ENCODE measurements around the gene DHX9.

The DHX9 gene

DNA sequence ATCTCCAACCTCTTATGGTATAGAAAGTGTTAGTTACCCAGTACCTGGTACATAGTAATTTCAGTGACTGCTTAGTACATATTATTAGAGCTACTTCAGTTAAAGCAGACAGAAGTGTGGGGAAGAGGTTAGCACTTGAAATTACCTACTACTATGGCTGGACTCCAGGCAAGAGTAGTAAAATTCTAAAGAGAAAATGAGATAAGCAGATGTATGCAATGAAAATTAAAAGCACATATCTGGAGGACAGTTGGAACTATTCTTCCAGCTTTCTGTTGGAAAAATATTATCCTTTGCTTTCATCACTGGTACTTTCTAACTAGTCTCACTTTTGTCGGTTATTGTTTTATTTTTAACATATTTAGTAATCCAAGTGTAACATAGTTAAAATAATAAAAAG lies 23.7 kb downstream of the DHX9 start:
- TF ChIP-seq, protein P1, sequence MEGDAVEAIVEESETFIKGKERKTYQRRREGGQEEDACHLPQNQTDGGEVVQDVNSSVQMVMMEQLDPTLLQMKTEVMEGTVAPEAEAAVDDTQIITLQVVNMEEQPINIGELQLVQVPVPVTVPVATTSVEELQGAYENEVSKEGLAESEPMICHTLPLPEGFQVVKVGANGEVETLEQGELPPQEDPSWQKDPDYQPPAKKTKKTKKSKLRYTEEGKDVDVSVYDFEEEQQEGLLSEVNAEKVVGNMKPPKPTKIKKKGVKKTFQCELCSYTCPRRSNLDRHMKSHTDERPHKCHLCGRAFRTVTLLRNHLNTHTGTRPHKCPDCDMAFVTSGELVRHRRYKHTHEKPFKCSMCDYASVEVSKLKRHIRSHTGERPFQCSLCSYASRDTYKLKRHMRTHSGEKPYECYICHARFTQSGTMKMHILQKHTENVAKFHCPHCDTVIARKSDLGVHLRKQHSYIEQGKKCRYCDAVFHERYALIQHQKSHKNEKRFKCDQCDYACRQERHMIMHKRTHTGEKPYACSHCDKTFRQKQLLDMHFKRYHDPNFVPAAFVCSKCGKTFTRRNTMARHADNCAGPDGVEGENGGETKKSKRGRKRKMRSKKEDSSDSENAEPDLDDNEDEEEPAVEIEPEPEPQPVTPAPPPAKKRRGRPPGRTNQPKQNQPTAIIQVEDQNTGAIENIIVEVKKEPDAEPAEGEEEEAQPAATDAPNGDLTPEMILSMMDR (IDR thresholded peaks at IDR 0.05; ENCODE audit: low read depth, low read length): no peak
- no peak overlapping the region for H3K4me3 ChIP-seq (ENCODE audit: low read depth, low read length)
- in situ Hi-C loops (cut with HindIII; ENCODE audit: low sequenced_read_pairs): no loop called here
- DNase-seq (ENCODE audit: low read depth, low spot score): no peak

DNA sequence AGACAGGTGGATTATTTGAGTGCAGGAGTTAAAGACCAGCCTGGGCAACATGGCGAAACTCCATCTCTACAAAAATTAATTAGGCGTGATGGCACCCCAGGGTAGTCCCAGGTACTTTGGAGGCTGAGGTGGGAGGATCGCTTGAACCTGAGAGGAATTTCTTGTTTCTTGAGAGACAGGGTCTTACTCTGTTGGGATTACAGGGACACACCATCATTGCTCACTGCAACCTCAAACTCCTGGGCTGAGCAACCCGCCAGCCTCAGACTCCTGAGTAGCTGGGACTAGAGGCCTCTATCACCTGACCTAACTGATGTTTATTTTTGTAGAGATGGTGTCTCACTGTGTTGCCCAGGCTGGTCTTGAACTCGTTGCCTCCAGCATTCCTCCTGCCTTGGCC lies 24.8 kb downstream of the DHX9 start:
- TF ChIP-seq, protein P1 (IDR thresholded peaks at IDR 0.05; ENCODE audit: low read depth, low read length): no peak

DNA sequence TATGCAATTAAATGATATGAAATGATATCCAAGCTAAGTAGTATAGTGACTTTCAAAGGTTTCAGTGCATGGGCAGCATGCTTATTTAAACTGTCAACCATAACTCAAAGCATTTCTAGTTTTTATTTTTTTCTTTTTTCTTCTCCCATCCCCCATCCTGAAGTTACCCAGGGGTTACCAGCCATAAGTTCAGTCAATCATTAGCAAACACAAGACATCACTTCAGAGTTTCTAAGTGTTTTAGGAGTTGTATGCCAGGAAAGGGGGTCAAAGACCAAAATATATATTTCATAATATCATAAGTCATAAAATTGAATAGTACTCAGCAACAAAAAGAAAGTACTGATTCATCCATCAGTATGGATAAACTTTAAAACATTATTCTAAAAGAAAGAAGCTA lies 28.7 kb downstream of the DHX9 start:
- in situ Hi-C loops (cut with HindIII; ENCODE audit: low sequenced_read_pairs): no loop called here
- DNase-seq (ENCODE audit: low read depth, low spot score): no peak
- TF ChIP-seq, protein P1 (IDR thresholded peaks at IDR 0.05; ENCODE audit: low read depth, low read length): no peak
- H3K4me3 ChIP-seq (ENCODE audit: low read depth, low read length): no peak overlapping the region

More for the DNA sequence above, 24.8 kb downstream of the DHX9 start:
- in situ Hi-C loops (cut with HindIII; ENCODE audit: low sequenced_read_pairs): no loop called here
- DNase-seq (ENCODE audit: low read depth, low spot score): no peak
- H3K4me3 ChIP-seq (ENCODE audit: low read depth, low read length): no peak overlapping the region

DNA sequence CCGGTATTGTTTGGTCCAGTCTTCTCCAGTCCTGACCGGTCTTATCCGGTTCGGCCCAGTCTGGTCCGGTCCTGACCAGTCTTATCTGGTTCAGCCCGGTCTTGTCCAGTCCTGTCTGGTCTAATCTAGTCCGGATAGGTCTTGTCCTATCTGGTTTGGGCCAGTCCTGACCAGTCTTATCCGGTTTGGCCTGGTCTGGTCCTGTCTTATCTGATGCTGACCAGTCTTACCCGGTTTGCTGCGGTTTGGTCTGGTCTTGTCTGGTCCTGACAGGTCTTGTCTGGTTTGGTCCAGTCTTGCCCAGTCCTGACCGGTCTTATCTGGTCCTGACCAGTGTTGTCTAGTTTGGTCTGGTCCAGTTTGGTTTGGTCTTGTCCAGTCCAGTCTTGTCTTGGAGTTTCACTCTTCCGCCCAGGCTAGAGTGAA lies 30.1 kb downstream of the DHX9 start:
- DNase-seq (ENCODE audit: low read depth, low spot score): no peak
- in situ Hi-C loops (cut with HindIII; ENCODE audit: low sequenced_read_pairs): no loop called here
- TF ChIP-seq, protein P1 (IDR thresholded peaks at IDR 0.05; ENCODE audit: low read depth, low read length): no peak
- H3K4me3 ChIP-seq (ENCODE audit: low read depth, low read length): no peak overlapping the region

DNA sequence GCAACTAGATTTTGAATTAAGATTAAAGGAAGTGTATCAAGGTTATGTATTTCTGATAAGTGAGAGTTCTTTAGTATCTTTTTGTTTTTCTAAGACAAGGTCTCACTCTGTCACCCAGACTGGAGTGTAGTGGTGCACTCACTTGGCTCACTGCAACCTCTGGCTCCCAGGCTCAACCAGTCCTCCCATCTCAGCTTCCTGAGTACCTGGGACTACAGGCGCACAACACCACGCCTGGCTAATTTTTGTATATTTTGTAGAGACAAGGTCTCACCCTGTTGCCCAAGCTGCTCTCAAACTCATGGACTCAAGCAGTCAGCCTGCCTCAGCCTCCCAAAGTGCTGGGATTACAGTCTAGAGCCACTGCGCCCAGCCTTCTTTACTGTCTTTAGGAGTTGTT lies 33.7 kb downstream of the DHX9 start:
- DNase-seq (ENCODE audit: low read depth, low spot score): no peak
- no peak overlapping the region for H3K4me3 ChIP-seq (ENCODE audit: low read depth, low read length)
- in situ Hi-C loops (cut with HindIII; ENCODE audit: low sequenced_read_pairs): no loop called here
- TF ChIP-seq, protein P1 (IDR thresholded peaks at IDR 0.05; ENCODE audit: low read depth, low read length): no peak

DNA sequence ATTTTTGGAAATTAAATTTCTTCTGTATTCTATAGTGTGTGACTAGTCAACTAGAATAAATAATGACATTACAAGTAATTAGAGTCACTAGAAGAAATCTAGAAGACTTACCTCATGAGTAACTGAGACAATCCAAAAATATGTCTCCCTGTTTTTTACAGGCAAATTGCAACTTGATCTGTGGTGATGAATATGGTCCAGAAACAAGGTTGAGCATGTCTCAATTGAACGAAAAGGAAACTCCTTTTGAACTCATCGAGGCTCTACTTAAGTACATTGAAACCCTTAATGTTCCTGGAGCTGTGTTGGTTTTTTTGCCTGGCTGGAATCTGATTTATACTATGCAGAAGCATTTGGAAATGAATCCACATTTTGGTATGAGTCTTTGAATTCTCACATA lies 36.7 kb downstream of the DHX9 start:
- in situ Hi-C loops (cut with HindIII; ENCODE audit: low sequenced_read_pairs): no loop called here
- no peak for DNase-seq (ENCODE audit: low read depth, low spot score)
- TF ChIP-seq, protein P1 (IDR thresholded peaks at IDR 0.05; ENCODE audit: low read depth, low read length): no peak
- H3K4me3 ChIP-seq (ENCODE audit: low read depth, low read length): no peak overlapping the region

DNA sequence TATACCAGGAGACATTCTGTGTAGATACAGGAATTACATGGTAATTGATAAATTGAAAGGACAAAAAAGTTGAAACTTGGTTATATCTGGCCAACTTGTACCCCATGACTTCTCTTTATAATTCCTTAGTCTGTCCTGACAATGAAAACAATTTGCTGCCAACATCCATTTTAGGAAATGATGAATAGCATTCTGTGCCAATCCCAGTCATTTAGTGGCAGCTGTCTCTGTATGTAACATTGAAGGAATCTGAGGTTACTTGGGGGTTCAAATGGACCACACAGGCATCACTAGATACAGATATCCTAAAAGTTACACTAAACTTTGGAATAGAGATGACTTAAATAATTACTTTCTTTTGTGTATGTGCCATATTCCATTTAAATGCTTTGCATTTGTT lies 38.2 kb downstream of the DHX9 start:
- DNase-seq (ENCODE audit: low read depth, low spot score): no peak
- no peak overlapping the region for H3K4me3 ChIP-seq (ENCODE audit: low read depth, low read length)
- TF ChIP-seq, protein P1 (IDR thresholded peaks at IDR 0.05; ENCODE audit: low read depth, low read length): no peak
- in situ Hi-C loops (cut with HindIII; ENCODE audit: low sequenced_read_pairs): no loop called here

All from astrocyte of the spinal cord (primary cell).